Large intestine (tissue), 3 donors: ENCODE results near the gene EIPR1. TPM values are rescaled to one million over a fixed set of nuclear protein-coding genes. Genes with fewer than 3 reads are reported as not detected.

ENCODE experiments used
- DNase-seq, 2 donors: peaks; one replicate each; pipeline versions ENCODE4 v3.0.0 to v3.0.0-alpha.2; 2013
- H3K27ac ChIP-seq: one replicate; pipeline ENCODE4 v1.5.1; 2013; ENCODE audit warnings: low read length
- H3K27me3 ChIP-seq: 2 replicates; pipeline ENCODE4 v1.6.1; 2013; ENCODE audit warnings: low read length; ENCODE audit not compliant: control insufficient read depth, insufficient read depth
- H3K36me3 ChIP-seq: 2 replicates; pipeline ENCODE4 v1.6.1; 2013; ENCODE audit warnings: low read length; ENCODE audit not compliant: control insufficient read depth, insufficient read depth
- H3K4me1 ChIP-seq: one replicate; pipeline ENCODE4 v1.6.1; 2013; ENCODE audit warnings: low read length; ENCODE audit not compliant: control insufficient read depth, insufficient read depth
- H3K4me3 ChIP-seq: one replicate; pipeline ENCODE4 v1.5.1; 2013; ENCODE audit warnings: low read length
- H3K9me3 ChIP-seq: one replicate; pipeline ENCODE4 v1.6.1; 2013; ENCODE audit warnings: mild to moderate bottlenecking, low read depth, low read length, moderate library complexity; ENCODE audit not compliant: control insufficient read depth
- WGBS: methylation state at CpG from one replicate; pipeline ENCODE4 v1.1.5; 2013; ENCODE audit warnings: low lambda C conversion rate; ENCODE audit not compliant: insufficient coverage; 5-methylcytosine and 5-hydroxymethylcytosine counted together
- polyA plus RNA-seq: library from polyadenylated mRNA; unstranded; fragments of 120-200 nt; gene quantifications from one replicate; pipeline ENCODE4 v1.2.1, GENCODE V29; 2013

EIPR1 gene
- polyA plus RNA-seq, 1 donor = 22.5 TPM

- no peaks in the 10 kb centered on the region for H3K9me3 ChIP-seq
- no peak overlapping the region for H3K4me3 ChIP-seq
- DNase-seq = no peak
- no peaks in the 10 kb centered on the region for H3K36me3 ChIP-seq
- no peak overlapping the region for H3K27ac ChIP-seq
- WGBS = no CpG with 5 or more reads among the region's 9 CpGs
- no peaks in the 10 kb centered on the region for H3K27me3 ChIP-seq
- H3K4me1 ChIP-seq = peaks cover 5% of the 10 kb centered on the region
Observed at GRCh38 chr2:3307236-3307635, 70.4 kb downstream of the EIPR1 start.

GRCh38 chr2:3305952-3306351 lies 71.7 kb downstream of the EIPR1 start:
- no peaks in the 10 kb centered on the region for H3K36me3 ChIP-seq
- H3K27me3 ChIP-seq = no peaks in the 10 kb centered on the region
- DNase-seq = peak in 1 of 2 donors; percentile 22
- peaks cover 5% of the 10 kb centered on the region for H3K4me1 ChIP-seq
- no CpG with 5 or more reads among the region's 12 CpGs for WGBS
- H3K4me3 ChIP-seq = no peak overlapping the region
- H3K27ac ChIP-seq = no peak overlapping the region
- H3K9me3 ChIP-seq = no peaks in the 10 kb centered on the region

- no peaks in the 10 kb centered on the region for H3K9me3 ChIP-seq
- H3K36me3 ChIP-seq = no peaks in the 10 kb centered on the region
- no peaks in the 10 kb centered on the region for H3K27me3 ChIP-seq
- no peak overlapping the region for H3K4me3 ChIP-seq
- 100% methylated on average over 2 of the region's 9 CpGs for WGBS
- H3K4me1 ChIP-seq = peaks cover 5% of the 10 kb centered on the region
- no peak for DNase-seq
- no peak overlapping the region for H3K27ac ChIP-seq
Observed at GRCh38 chr2:3305431-3305830, 72.2 kb downstream of the EIPR1 start.

GRCh38 chr2:3303583-3304406 lies 73.8 kb downstream of the EIPR1 start:
- Histone ChIP-seq H3K9me3 (no peaks in the 10 kb centered on the region), H3K36me3 (no peaks in the 10 kb centered on the region), H3K4me1 (peaks cover 5% of the 10 kb centered on the region), H3K27ac (no peak overlapping the region), H3K4me3 (no peak overlapping the region), H3K27me3 (no peaks in the 10 kb centered on the region)
- WGBS = no CpG with 5 or more reads among the region's 34 CpGs
- peak; percentile 78 to 80 for DNase-seq

- no peaks in the 10 kb centered on the region for H3K27me3 ChIP-seq
- H3K9me3 ChIP-seq = no peaks in the 10 kb centered on the region
- no peak overlapping the region for H3K4me3 ChIP-seq
- H3K27ac ChIP-seq = no peak overlapping the region
- WGBS = no CpG with 5 or more reads among the region's 25 CpGs
- H3K36me3 ChIP-seq = no peaks in the 10 kb centered on the region
- peaks cover 5% of the 10 kb centered on the region for H3K4me1 ChIP-seq
- no peak for DNase-seq
Observed at GRCh38 chr2:3302751-3303582, 74.7 kb downstream of the EIPR1 start.

- Histone ChIP-seq H3K27ac (no peak overlapping the region), H3K36me3 (no peaks in the 10 kb centered on the region), H3K9me3 (no peaks in the 10 kb centered on the region), H3K4me1 (peaks cover 5% of the 10 kb centered on the region), H3K27me3 (no peaks in the 10 kb centered on the region), H3K4me3 (no peak overlapping the region)
- WGBS = no CpG with 5 or more reads among the region's 10 CpGs
- DNase-seq = no peak
Observed at GRCh38 chr2:3302421-3302750, 75.2 kb downstream of the EIPR1 start.

GRCh38 chr2:3301001-3301400 lies 76.6 kb downstream of the EIPR1 start:
- Histone ChIP-seq H3K27ac (no peak overlapping the region), H3K9me3 (no peaks in the 10 kb centered on the region), H3K36me3 (no peaks in the 10 kb centered on the region), H3K27me3 (no peaks in the 10 kb centered on the region), H3K4me1 (peaks cover 5% of the 10 kb centered on the region), H3K4me3 (no peak overlapping the region)
- DNase-seq = no peak
- no CpG with 5 or more reads among the region's 6 CpGs for WGBS

- Histone ChIP-seq H3K36me3 (no peaks in the 10 kb centered on the region), H3K4me3 (no peak overlapping the region), H3K27ac (no peak overlapping the region), H3K4me1 (peaks cover 5% of the 10 kb centered on the region), H3K9me3 (no peaks in the 10 kb centered on the region), H3K27me3 (no peaks in the 10 kb centered on the region)
- WGBS = 100% methylated on average over 1 of the region's 14 CpGs
- no peak for DNase-seq
Observed at GRCh38 chr2:3300224-3300995, 77.2 kb downstream of the EIPR1 start.

GRCh38 chr2:3299703-3300102 lies 77.9 kb downstream of the EIPR1 start:
- Histone ChIP-seq H3K4me3 (no peak overlapping the region), H3K9me3 (no peaks in the 10 kb centered on the region), H3K36me3 (no peaks in the 10 kb centered on the region), H3K27me3 (no peaks in the 10 kb centered on the region), H3K4me1 (peaks cover 5% of the 10 kb centered on the region), H3K27ac (no peak overlapping the region)
- WGBS = 100% methylated on average over 1 of the region's 7 CpGs
- no peak for DNase-seq

GRCh38 chr2:3299130-3299529 lies 78.5 kb downstream of the EIPR1 start:
- WGBS = no CpG with 5 or more reads among the region's 12 CpGs

More at GRCh38 chr2:3299130-3299529, 78.5 kb downstream of the EIPR1 start:
- Histone ChIP-seq H3K4me3 (no peak overlapping the region), H3K36me3 (no peaks in the 10 kb centered on the region), H3K27ac (no peak overlapping the region), H3K27me3 (no peaks in the 10 kb centered on the region), H3K4me1 (peaks cover 5% of the 10 kb centered on the region), H3K9me3 (no peaks in the 10 kb centered on the region)
- DNase-seq = no peak
